Neural cell (in vitro differentiated cells): ENCODE measurements around the gene CDC42EP5. TPM values are rescaled to one million over a fixed set of nuclear protein-coding genes. Genes with fewer than 3 reads are reported as not detected.

ENCODE experiments used
- H2AFZ ChIP-seq: fragments of 200-600, 300-800 bp; sonication (generic), shearing (Covaris generic); 2 replicates; pipeline ENCODE4 v1.6.0; 2014; ENCODE audit warnings: low read depth, mild to moderate bottlenecking, antibody characterized with exemption, low read length, moderate library complexity
- H3F3A ChIP-seq: fragments of 200-600 bp; shearing (Covaris generic); 2 replicates; pipeline ENCODE4 v1.6.1; 2016; ENCODE audit warnings: mild to moderate bottlenecking, moderate library complexity, mixed read lengths, antibody characterized with exemption, low read length; ENCODE audit not compliant: insufficient read depth, poor library complexity, severe bottlenecking
- H3K27ac ChIP-seq: fragments of 200-600, 300-800 bp; sonication (generic), shearing (Covaris generic); 2 replicates; pipeline ENCODE4 v1.5.1; 2014; ENCODE audit warnings: mild to moderate bottlenecking, low read length, moderate library complexity
- H3K27me3 ChIP-seq: fragments of 300-800, 200-600 bp; sonication (generic), shearing (Covaris generic); 2 replicates; pipeline ENCODE4 v1.6.0; 2014; ENCODE audit warnings: mild to moderate bottlenecking, low read depth, low read length, moderate library complexity; ENCODE audit not compliant: insufficient read depth
- H3K36me3 ChIP-seq: fragments of 300-800, 200-600 bp; sonication (generic), shearing (Covaris generic); 2 replicates; pipeline ENCODE4 v1.5.1; 2014; ENCODE audit warnings: mild to moderate bottlenecking, antibody characterized with exemption, low read length, moderate library complexity; ENCODE audit not compliant: insufficient read depth
- H3K4me2 ChIP-seq: fragments of 300-800, 200-600 bp; sonication (generic), shearing (Covaris generic); 2 replicates; pipeline ENCODE4 v1.6.0; 2014; ENCODE audit warnings: mild to moderate bottlenecking, low read length
- H3K4me3 ChIP-seq: fragments of 300-800, 200-600 bp; sonication (generic), shearing (Covaris generic); 2 replicates; pipeline ENCODE4 v1.5.1; 2014; ENCODE audit warnings: mild to moderate bottlenecking, low read length, moderate library complexity
- H3K79me2 ChIP-seq: fragments of 200-600 bp; shearing (Covaris generic); replicated peaks from 2 replicates; pipeline ENCODE4 v1.6.0; 2014; ENCODE audit warnings: mild to moderate bottlenecking, low read length, moderate library complexity; ENCODE audit not compliant: insufficient read depth
- H3K9ac ChIP-seq: fragments of 300-800, 200-600 bp; sonication (generic), shearing (Covaris generic); 2 replicates; pipeline ENCODE4 v1.6.1; 2016; ENCODE audit warnings: mild to moderate bottlenecking, low read length, mixed read lengths
- H3K9me2 ChIP-seq: fragments of 200-600 bp; shearing (Covaris generic); 2 replicates; pipeline ENCODE4 v1.6.1; 2016; ENCODE audit warnings: mild to moderate bottlenecking, low read length, mixed read lengths; ENCODE audit not compliant: insufficient read depth
- H3K9me3 ChIP-seq: fragments of 200-600, 300-800 bp; sonication (generic), shearing (Covaris generic); 2 replicates; pipeline ENCODE4 v1.6.1; 2016; ENCODE audit warnings: mild to moderate bottlenecking, mixed run types, low read length, moderate library complexity, mixed read lengths
- H4K20me1 ChIP-seq: fragments of 200-600 bp; shearing (Covaris generic); 2 replicates; pipeline ENCODE4 v1.6.1; 2016; ENCODE audit warnings: mild to moderate bottlenecking, mixed run types; ENCODE audit not compliant: insufficient read depth
- EP300 ChIP-seq: fragments of 450-650 bp; conservative IDR thresholded peaks from 2 replicates; pipeline ENCODE4 v1.6.1; 2014; ENCODE audit warnings: antibody characterized with exemption, mild to moderate bottlenecking, moderate library complexity; ENCODE audit not compliant: poor library complexity, severe bottlenecking
- EZH2 ChIP-seq: fragments of 200-600, 300-800 bp; shearing (Covaris generic), sonication (generic); IDR thresholded peaks from 2 replicates; pipeline ENCODE4 v1.6.1; 2014; ENCODE audit warnings: antibody characterized with exemption, low read length, borderline replicate concordance, mild to moderate bottlenecking; ENCODE audit not compliant: insufficient read depth, poor library complexity, severe bottlenecking
- MXI1 ChIP-seq: fragments of 450-650 bp; conservative IDR thresholded peaks from 2 replicates; pipeline ENCODE4 v1.6.1; 2014; ENCODE audit warnings: antibody characterized with exemption, mild to moderate bottlenecking; ENCODE audit not compliant: poor library complexity, severe bottlenecking
- POLR2AphosphoS5 ChIP-seq: IDR thresholded peaks from 2 replicates; pipeline ENCODE4 v1.6.1; 2012
- RAD21 ChIP-seq: fragments of 450-650 bp; conservative IDR thresholded peaks from 2 replicates; pipeline ENCODE4 v1.6.1; 2014; ENCODE audit warnings: antibody characterized with exemption, mild to moderate bottlenecking, moderate library complexity
- REST ChIP-seq: IDR thresholded peaks from 2 replicates; pipeline ENCODE4 v1.6.1; 2012; ENCODE audit warnings: borderline replicate concordance
- SMC3 ChIP-seq: fragments of 450-650 bp; conservative IDR thresholded peaks from 2 replicates; pipeline ENCODE4 v1.6.1; 2014; ENCODE audit warnings: antibody characterized with exemption, mild to moderate bottlenecking, moderate library complexity; ENCODE audit not compliant: poor library complexity
- TAF1 ChIP-seq: IDR thresholded peaks from 2 replicates; pipeline ENCODE4 v1.6.1; 2012; ENCODE audit warnings: low read depth
- polyA plus RNA-seq: library from polyadenylated mRNA; depleted of rRNA; stranded (reverse); fragments of >200 nt; gene quantifications from 2 replicates; pipeline ENCODE4 v1.2.3, GENCODE V29; 2014
- TF ChIP-seq, protein P1 (sequence below): fragments of 450-650 bp; IDR thresholded peaks from 2 replicates; pipeline ENCODE4 v1.5.1; 2014; ENCODE audit warnings: antibody characterized with exemption, mild to moderate bottlenecking, moderate library complexity; ENCODE audit not compliant: poor library complexity, severe bottlenecking

Gene CDC42EP5
- polyA plus RNA-seq, 1 donor from 2014 or later = not detected

DNA sequence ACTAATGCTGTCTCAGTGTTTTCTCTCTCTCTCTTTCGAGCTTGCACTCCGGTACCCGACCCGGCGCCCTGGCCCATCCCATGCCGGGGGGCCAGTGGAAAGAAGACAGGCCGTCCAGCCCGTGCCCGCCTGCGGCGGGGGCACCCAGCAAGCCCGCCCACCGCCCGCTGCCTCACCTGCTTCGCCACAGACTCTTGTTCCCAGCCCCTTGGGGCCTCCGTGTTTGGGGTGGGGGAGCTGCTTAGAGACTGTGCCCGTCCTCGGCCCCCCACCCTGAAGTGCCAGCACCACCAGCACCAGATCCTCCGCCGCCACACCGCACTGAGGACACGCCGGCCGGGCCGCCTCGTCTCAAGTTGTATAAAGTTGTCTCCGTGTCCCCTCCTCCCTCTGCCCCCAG lies 11.9 kb downstream of the CDC42EP5 start:
- H2AFZ ChIP-seq = no peak overlapping the region
- H3K36me3 ChIP-seq = no peaks in the 10 kb centered on the region
- H3K9ac ChIP-seq = no peak overlapping the region
- no peaks in the 10 kb centered on the region for H4K20me1 ChIP-seq
- H3K9me2 ChIP-seq = no peaks in the 10 kb centered on the region
- H3K4me3 ChIP-seq = no peak overlapping the region
- no peaks in the 10 kb centered on the region for H3K79me2 ChIP-seq
- no peak overlapping the region for H3K27ac ChIP-seq
- no peaks in the 10 kb centered on the region for H3K9me3 ChIP-seq
- H3F3A ChIP-seq = no peaks in the 10 kb centered on the region
- no peak for TF ChIP-seq SMC3
- no peak for TF ChIP-seq RAD21
- no peak for TF ChIP-seq REST
- no peak for TF ChIP-seq POLR2AphosphoS5
- TF ChIP-seq, protein P1, sequence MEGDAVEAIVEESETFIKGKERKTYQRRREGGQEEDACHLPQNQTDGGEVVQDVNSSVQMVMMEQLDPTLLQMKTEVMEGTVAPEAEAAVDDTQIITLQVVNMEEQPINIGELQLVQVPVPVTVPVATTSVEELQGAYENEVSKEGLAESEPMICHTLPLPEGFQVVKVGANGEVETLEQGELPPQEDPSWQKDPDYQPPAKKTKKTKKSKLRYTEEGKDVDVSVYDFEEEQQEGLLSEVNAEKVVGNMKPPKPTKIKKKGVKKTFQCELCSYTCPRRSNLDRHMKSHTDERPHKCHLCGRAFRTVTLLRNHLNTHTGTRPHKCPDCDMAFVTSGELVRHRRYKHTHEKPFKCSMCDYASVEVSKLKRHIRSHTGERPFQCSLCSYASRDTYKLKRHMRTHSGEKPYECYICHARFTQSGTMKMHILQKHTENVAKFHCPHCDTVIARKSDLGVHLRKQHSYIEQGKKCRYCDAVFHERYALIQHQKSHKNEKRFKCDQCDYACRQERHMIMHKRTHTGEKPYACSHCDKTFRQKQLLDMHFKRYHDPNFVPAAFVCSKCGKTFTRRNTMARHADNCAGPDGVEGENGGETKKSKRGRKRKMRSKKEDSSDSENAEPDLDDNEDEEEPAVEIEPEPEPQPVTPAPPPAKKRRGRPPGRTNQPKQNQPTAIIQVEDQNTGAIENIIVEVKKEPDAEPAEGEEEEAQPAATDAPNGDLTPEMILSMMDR = no peak
- TF ChIP-seq MXI1 = no peak
- no peak for TF ChIP-seq EP300
- no peak for TF ChIP-seq TAF1
- TF ChIP-seq EZH2 = no peak
- no peak overlapping the region for H3K4me2 ChIP-seq
- H3K27me3 ChIP-seq = peaks cover 11% of the 10 kb centered on the region

DNA sequence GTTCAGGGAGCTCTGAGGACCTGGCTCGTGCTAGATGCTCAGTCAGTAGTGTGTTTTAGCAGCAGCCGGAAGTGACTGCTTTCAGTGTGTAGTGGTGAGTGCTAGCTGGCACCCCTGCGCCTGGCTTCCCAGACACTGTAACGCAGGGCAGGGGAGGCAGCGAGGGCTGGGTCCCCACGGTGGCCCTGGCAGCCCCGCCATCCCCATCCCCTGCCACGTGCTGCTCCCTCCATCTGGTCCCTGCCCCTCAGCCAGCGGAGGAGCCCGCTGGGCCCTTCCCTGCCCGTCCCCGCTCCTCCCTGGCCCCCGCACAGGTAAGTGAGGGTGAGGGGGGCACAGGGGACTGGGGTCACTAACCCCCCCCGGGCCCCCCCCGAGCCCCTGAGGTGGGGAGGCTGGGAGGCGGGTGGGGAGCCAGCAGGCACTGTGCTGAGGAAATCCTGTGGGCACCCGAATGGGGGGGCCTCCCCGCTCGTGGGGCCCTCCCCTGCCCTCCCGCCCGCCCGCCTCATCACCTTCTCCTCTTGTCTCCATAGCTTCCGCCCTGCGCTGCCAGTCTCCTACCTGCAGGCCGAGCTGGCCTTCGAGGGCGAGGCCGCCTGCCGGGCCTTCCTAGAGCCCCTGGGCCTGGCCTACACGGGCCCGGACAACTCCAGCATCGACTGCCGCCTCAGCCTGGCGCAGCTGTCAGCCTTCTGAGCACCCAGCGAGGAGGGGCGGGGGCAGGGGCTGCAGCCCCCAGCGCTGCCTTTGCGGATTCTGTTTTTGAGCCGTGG lies 12.7 kb downstream of the CDC42EP5 start:
- TF ChIP-seq SMC3 (no peak), MXI1 (no peak), EZH2 (no peak), RAD21 (no peak), TAF1 (no peak)
- TF ChIP-seq, protein P1 = no peak
- Histone ChIP-seq H3K27me3 (peaks cover 11% of the 10 kb centered on the region), H3K9ac (no peak overlapping the region), H3K36me3 (no peaks in the 10 kb centered on the region), H3K9me3 (no peaks in the 10 kb centered on the region), H2AFZ (no peak overlapping the region), H3K4me2 (no peak overlapping the region), H4K20me1 (no peaks in the 10 kb centered on the region), H3K4me3 (no peak overlapping the region), H3K79me2 (no peaks in the 10 kb centered on the region), H3K9me2 (no peaks in the 10 kb centered on the region), H3F3A (no peaks in the 10 kb centered on the region), H3K27ac (no peak overlapping the region)
